Measurements from ENCODE around the gene ABCF2.

The ABCF2 gene

GRCh38 chr7:151202836-151203235 lies 24.2 kb downstream of the ABCF2 start:
- H3K4me3 Mint-ChIP-seq: no peak overlapping the region
- H3K4me1 Mint-ChIP-seq: peaks cover 28% of the 10 kb centered on the region
- peaks cover 38% of the 10 kb centered on the region for H3K27me3 Mint-ChIP-seq
- H3K36me3 Mint-ChIP-seq (ENCODE audit: insufficient read depth): peaks cover 4% of the 10 kb centered on the region
- H3K27ac Mint-ChIP-seq (ENCODE audit: low read depth): no peak overlapping the region
- ATAC-seq (replicated peaks; ENCODE audit: extremely low read depth, poor library complexity, severe bottlenecking) (no peak), DNase-seq (ENCODE audit: low spot score in 2 of 2) (no peak)
- H3K9me3 Mint-ChIP-seq: no peaks in the 10 kb centered on the region

GRCh38 chr7:151201751-151202150 lies 25.3 kb downstream of the ABCF2 start:
- Mint-ChIP-seq H3K27ac (ENCODE audit: low read depth) (no peak overlapping the region), H3K27me3 (peaks cover 38% of the 10 kb centered on the region), H3K4me1 (peaks cover 18% of the 10 kb centered on the region), H3K36me3 (ENCODE audit: insufficient read depth) (peaks cover 4% of the 10 kb centered on the region), H3K9me3 (no peaks in the 10 kb centered on the region), H3K4me3 (no peak overlapping the region)
- ATAC-seq (replicated peaks; ENCODE audit: extremely low read depth, poor library complexity, severe bottlenecking) (no peak), DNase-seq (ENCODE audit: low spot score in 2 of 2) (no peak)

- no peaks in the 10 kb centered on the region for H3K9me3 Mint-ChIP-seq
- peaks cover 14% of the 10 kb centered on the region for H3K4me1 Mint-ChIP-seq
- DNase-seq (ENCODE audit: low spot score in 2 of 2): no peak
- H3K36me3 Mint-ChIP-seq (ENCODE audit: insufficient read depth): peaks cover 4% of the 10 kb centered on the region
- H3K4me3 Mint-ChIP-seq: no peak overlapping the region
- peaks cover 38% of the 10 kb centered on the region for H3K27me3 Mint-ChIP-seq
- no peak overlapping the region for H3K27ac Mint-ChIP-seq (ENCODE audit: low read depth)
- no peak for ATAC-seq (replicated peaks; ENCODE audit: extremely low read depth, poor library complexity, severe bottlenecking)
Observed at GRCh38 chr7:151201344-151201743, 25.7 kb downstream of the ABCF2 start.

- Mint-ChIP-seq H3K9me3 (no peaks in the 10 kb centered on the region), H3K27me3 (peaks cover 25% of the 10 kb centered on the region), H3K27ac (ENCODE audit: low read depth) (no peak overlapping the region), H3K36me3 (ENCODE audit: insufficient read depth) (peaks cover 4% of the 10 kb centered on the region), H3K4me3 (no peak overlapping the region), H3K4me1 (peaks cover 7% of the 10 kb centered on the region)
- DNase-seq (ENCODE audit: low spot score in 2 of 2) (no peak), ATAC-seq (replicated peaks; ENCODE audit: extremely low read depth, poor library complexity, severe bottlenecking) (no peak)
Observed at GRCh38 chr7:151198945-151199848, 27.8 kb downstream of the ABCF2 start.

- Mint-ChIP-seq H3K9me3 (no peaks in the 10 kb centered on the region), H3K27ac (ENCODE audit: low read depth) (no peak overlapping the region), H3K36me3 (ENCODE audit: insufficient read depth) (peaks cover 2% of the 10 kb centered on the region), H3K27me3 (peaks cover 14% of the 10 kb centered on the region), H3K4me1 (peaks cover 8% of the 10 kb centered on the region), H3K4me3 (no peak overlapping the region)
- ATAC-seq (replicated peaks; ENCODE audit: extremely low read depth, poor library complexity, severe bottlenecking) (no peak), DNase-seq (ENCODE audit: low spot score in 2 of 2) (no peak)
Observed at GRCh38 chr7:151197932-151198331, 29.1 kb downstream of the ABCF2 start.

- H3K4me1 Mint-ChIP-seq: peaks cover 8% of the 10 kb centered on the region
- no peaks in the 10 kb centered on the region for H3K9me3 Mint-ChIP-seq
- ATAC-seq (replicated peaks; ENCODE audit: extremely low read depth, poor library complexity, severe bottlenecking): no peak
Observed at GRCh38 chr7:151195616-151196450, 31.2 kb downstream of the ABCF2 start.

GRCh38 chr7:151194188-151194587 lies 32.8 kb downstream of the ABCF2 start:
- no peaks in the 10 kb centered on the region for H3K9me3 Mint-ChIP-seq

More at GRCh38 chr7:151195616-151196450, 31.2 kb downstream of the ABCF2 start:
- H3K4me3 Mint-ChIP-seq: no peak overlapping the region
- no peak for DNase-seq (ENCODE audit: low spot score in 2 of 2)
- peaks cover 5% of the 10 kb centered on the region for H3K27me3 Mint-ChIP-seq
- no peak overlapping the region for H3K27ac Mint-ChIP-seq (ENCODE audit: low read depth)
- peaks cover 2% of the 10 kb centered on the region for H3K36me3 Mint-ChIP-seq (ENCODE audit: insufficient read depth)

GRCh38 chr7:151193203-151193978 lies 33.6 kb downstream of the ABCF2 start:
- Mint-ChIP-seq H3K4me1 (peaks cover 8% of the 10 kb centered on the region), H3K27ac (ENCODE audit: low read depth) (no peak overlapping the region), H3K4me3 (no peak overlapping the region), H3K9me3 (no peaks in the 10 kb centered on the region), H3K36me3 (ENCODE audit: insufficient read depth) (no peaks in the 10 kb centered on the region), H3K27me3 (peaks cover 17% of the 10 kb centered on the region)
- ATAC-seq (replicated peaks; ENCODE audit: extremely low read depth, poor library complexity, severe bottlenecking) (no peak), DNase-seq (ENCODE audit: low spot score in 2 of 2) (no peak)

More at GRCh38 chr7:151194188-151194587, 32.8 kb downstream of the ABCF2 start:
- H3K4me1 Mint-ChIP-seq: peaks cover 8% of the 10 kb centered on the region
- DNase-seq (ENCODE audit: low spot score in 2 of 2) (no peak), ATAC-seq (replicated peaks; ENCODE audit: extremely low read depth, poor library complexity, severe bottlenecking) (no peak)
- no peak overlapping the region for H3K27ac Mint-ChIP-seq (ENCODE audit: low read depth)
- H3K27me3 Mint-ChIP-seq: peaks cover 17% of the 10 kb centered on the region
- peaks cover under 1% of the 10 kb centered on the region for H3K36me3 Mint-ChIP-seq (ENCODE audit: insufficient read depth)
- H3K4me3 Mint-ChIP-seq: no peak overlapping the region

GRCh38 chr7:151192002-151192539 lies 34.9 kb downstream of the ABCF2 start:
- DNase-seq (ENCODE audit: low spot score in 2 of 2) (no peak), ATAC-seq (replicated peaks; ENCODE audit: extremely low read depth, poor library complexity, severe bottlenecking) (no peak)
- no peaks in the 10 kb centered on the region for H3K9me3 Mint-ChIP-seq
- H3K36me3 Mint-ChIP-seq (ENCODE audit: insufficient read depth): peaks cover 2% of the 10 kb centered on the region
- H3K27ac Mint-ChIP-seq (ENCODE audit: low read depth): no peak overlapping the region
- peaks cover 17% of the 10 kb centered on the region for H3K27me3 Mint-ChIP-seq
- peaks cover 8% of the 10 kb centered on the region for H3K4me1 Mint-ChIP-seq
- H3K4me3 Mint-ChIP-seq: no peak overlapping the region

GRCh38 chr7:151191544-151191943 lies 35.5 kb downstream of the ABCF2 start:
- Mint-ChIP-seq H3K27ac (ENCODE audit: low read depth) (no peak overlapping the region), H3K9me3 (no peaks in the 10 kb centered on the region), H3K4me3 (no peak overlapping the region), H3K27me3 (peaks cover 17% of the 10 kb centered on the region), H3K36me3 (ENCODE audit: insufficient read depth) (peaks cover 2% of the 10 kb centered on the region), H3K4me1 (peaks cover 8% of the 10 kb centered on the region)
- no peak for DNase-seq (ENCODE audit: low spot score in 2 of 2)
- ATAC-seq (replicated peaks; ENCODE audit: extremely low read depth, poor library complexity, severe bottlenecking): no peak

GRCh38 chr7:151189038-151189437 lies 38.0 kb downstream of the ABCF2 start:
- Mint-ChIP-seq H3K27me3 (peaks cover 17% of the 10 kb centered on the region), H3K9me3 (no peaks in the 10 kb centered on the region), H3K4me3 (no peak overlapping the region), H3K27ac (ENCODE audit: low read depth) (no peak overlapping the region), H3K36me3 (ENCODE audit: insufficient read depth) (peaks cover 2% of the 10 kb centered on the region), H3K4me1 (no peaks in the 10 kb centered on the region)
- ATAC-seq (replicated peaks; ENCODE audit: extremely low read depth, poor library complexity, severe bottlenecking) (no peak), DNase-seq (ENCODE audit: low spot score in 2 of 2) (no peak)

- Mint-ChIP-seq H3K27ac (ENCODE audit: low read depth) (no peak overlapping the region), H3K27me3 (peaks cover 17% of the 10 kb centered on the region), H3K36me3 (ENCODE audit: insufficient read depth) (peaks cover 2% of the 10 kb centered on the region), H3K4me1 (no peaks in the 10 kb centered on the region), H3K4me3 (no peak overlapping the region), H3K9me3 (no peaks in the 10 kb centered on the region)
- ATAC-seq (replicated peaks; ENCODE audit: extremely low read depth, poor library complexity, severe bottlenecking) (no peak), DNase-seq (ENCODE audit: low spot score in 2 of 2) (no peak)
Observed at GRCh38 chr7:151188252-151188542, 38.8 kb downstream of the ABCF2 start.
